Measurements from ENCODE around the gene MICB. TPM values are rescaled to one million over a fixed set of nuclear protein-coding genes. Genes with fewer than 3 reads are reported as not detected.

Gene MICB
- total and polyA plus RNA-seq, 9 of the 15 experiments (the other 6 are each of a cell fraction or from before 2014, with no cell fraction given), result 13.3 to 34.5 (median 19.8) TPM

DNA sequence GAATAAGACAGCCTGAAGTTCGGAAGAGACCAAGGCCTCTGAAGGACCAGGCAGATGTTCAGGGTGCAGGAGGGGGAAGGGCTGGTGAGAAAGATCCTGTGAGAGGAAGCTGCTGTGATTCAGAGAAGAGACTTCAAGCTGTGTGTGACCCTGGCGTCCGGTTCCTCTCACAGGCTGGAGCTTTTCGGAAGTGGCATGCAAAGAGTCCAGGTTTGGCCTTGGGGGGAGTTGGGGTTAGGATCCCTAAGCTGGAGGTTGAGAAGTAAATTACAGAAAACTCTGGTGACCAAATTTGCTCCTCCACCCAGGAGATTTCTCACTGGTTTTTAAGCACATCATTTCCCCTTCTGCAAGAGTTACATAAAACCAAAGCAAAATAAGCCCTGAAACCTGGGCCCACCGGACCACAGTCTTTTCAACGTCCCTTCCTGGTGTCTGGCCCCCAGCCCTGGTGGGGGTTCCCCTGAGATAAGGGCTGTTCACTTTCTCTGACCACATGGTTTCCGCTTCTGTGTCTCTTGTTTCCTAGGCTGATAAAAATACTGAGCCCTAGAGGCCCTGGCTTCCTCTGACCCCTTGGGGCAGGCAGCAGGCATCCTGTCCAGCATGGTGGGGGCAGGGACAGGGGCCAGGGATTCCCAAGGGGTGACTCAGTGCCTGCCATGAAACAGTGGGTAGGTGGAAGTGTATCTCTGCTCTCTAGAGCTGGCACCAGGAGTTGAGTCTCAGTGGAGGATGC is 62.2 kb downstream of the MICB start (continued):
- TF ChIP-seq ETV5 (CRISPR knock-in tag; IDR thresholded peaks at IDR 0.05; ENCODE audit: low read depth) (peak; percentile 73; the same call in 1 of the 2 replicates), ZNF589 (CRISPR knock-in tag; IDR thresholded peaks at IDR 0.05; ENCODE audit: low read depth) (peak; percentile 52; the same call in 1 of the 2 replicates), NFYB (IDR thresholded peaks at IDR 0.05; ENCODE audit: extremely low read depth, insufficient read length) (no peak), TBP (optimal IDR thresholded peaks at IDR 0.05; ENCODE audit: low read depth, low read length) (no peak), ZZZ3 (IDR thresholded peaks at IDR 0.05) (no peak), KDM1A (IDR thresholded peaks at IDR 0.05) (peak; percentile 80 to 82), ZNF3 (CRISPR knock-in tag; IDR thresholded peaks at IDR 0.05) (no peak), ZNF263 (CRISPR knock-in tag; IDR thresholded peaks at IDR 0.05; ENCODE audit: borderline replicate concordance) (no peak), DNMT1 (IDR thresholded peaks at IDR 0.05) (no peak), MTA3 (IDR thresholded peaks at IDR 0.05; ENCODE audit: borderline replicate concordance) (peak; percentile 40; the same call in 1 of the 2 replicates)
- TF ChIP-seq, protein P1, sequence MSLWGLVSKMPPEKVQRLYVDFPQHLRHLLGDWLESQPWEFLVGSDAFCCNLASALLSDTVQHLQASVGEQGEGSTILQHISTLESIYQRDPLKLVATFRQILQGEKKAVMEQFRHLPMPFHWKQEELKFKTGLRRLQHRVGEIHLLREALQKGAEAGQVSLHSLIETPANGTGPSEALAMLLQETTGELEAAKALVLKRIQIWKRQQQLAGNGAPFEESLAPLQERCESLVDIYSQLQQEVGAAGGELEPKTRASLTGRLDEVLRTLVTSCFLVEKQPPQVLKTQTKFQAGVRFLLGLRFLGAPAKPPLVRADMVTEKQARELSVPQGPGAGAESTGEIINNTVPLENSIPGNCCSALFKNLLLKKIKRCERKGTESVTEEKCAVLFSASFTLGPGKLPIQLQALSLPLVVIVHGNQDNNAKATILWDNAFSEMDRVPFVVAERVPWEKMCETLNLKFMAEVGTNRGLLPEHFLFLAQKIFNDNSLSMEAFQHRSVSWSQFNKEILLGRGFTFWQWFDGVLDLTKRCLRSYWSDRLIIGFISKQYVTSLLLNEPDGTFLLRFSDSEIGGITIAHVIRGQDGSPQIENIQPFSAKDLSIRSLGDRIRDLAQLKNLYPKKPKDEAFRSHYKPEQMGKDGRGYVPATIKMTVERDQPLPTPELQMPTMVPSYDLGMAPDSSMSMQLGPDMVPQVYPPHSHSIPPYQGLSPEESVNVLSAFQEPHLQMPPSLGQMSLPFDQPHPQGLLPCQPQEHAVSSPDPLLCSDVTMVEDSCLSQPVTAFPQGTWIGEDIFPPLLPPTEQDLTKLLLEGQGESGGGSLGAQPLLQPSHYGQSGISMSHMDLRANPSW (CRISPR knock-in tag; IDR thresholded peaks at IDR 0.05), result no peak
- TF ChIP-seq, protein P2, sequence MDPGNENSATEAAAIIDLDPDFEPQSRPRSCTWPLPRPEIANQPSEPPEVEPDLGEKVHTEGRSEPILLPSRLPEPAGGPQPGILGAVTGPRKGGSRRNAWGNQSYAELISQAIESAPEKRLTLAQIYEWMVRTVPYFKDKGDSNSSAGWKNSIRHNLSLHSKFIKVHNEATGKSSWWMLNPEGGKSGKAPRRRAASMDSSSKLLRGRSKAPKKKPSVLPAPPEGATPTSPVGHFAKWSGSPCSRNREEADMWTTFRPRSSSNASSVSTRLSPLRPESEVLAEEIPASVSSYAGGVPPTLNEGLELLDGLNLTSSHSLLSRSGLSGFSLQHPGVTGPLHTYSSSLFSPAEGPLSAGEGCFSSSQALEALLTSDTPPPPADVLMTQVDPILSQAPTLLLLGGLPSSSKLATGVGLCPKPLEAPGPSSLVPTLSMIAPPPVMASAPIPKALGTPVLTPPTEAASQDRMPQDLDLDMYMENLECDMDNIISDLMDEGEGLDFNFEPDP (CRISPR knock-in tag; IDR thresholded peaks at IDR 0.05), result no peak
- TF ChIP-seq, protein P3, sequence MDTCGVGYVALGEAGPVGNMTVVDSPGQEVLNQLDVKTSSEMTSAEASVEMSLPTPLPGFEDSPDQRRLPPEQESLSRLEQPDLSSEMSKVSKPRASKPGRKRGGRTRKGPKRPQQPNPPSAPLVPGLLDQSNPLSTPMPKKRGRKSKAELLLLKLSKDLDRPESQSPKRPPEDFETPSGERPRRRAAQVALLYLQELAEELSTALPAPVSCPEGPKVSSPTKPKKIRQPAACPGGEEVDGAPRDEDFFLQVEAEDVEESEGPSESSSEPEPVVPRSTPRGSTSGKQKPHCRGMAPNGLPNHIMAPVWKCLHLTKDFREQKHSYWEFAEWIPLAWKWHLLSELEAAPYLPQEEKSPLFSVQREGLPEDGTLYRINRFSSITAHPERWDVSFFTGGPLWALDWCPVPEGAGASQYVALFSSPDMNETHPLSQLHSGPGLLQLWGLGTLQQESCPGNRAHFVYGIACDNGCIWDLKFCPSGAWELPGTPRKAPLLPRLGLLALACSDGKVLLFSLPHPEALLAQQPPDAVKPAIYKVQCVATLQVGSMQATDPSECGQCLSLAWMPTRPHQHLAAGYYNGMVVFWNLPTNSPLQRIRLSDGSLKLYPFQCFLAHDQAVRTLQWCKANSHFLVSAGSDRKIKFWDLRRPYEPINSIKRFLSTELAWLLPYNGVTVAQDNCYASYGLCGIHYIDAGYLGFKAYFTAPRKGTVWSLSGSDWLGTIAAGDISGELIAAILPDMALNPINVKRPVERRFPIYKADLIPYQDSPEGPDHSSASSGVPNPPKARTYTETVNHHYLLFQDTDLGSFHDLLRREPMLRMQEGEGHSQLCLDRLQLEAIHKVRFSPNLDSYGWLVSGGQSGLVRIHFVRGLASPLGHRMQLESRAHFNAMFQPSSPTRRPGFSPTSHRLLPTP (IDR thresholded peaks at IDR 0.05; ENCODE audit: borderline replicate concordance, extremely low read depth, insufficient read length), result no peak
- TF ChIP-seq, protein P4, sequence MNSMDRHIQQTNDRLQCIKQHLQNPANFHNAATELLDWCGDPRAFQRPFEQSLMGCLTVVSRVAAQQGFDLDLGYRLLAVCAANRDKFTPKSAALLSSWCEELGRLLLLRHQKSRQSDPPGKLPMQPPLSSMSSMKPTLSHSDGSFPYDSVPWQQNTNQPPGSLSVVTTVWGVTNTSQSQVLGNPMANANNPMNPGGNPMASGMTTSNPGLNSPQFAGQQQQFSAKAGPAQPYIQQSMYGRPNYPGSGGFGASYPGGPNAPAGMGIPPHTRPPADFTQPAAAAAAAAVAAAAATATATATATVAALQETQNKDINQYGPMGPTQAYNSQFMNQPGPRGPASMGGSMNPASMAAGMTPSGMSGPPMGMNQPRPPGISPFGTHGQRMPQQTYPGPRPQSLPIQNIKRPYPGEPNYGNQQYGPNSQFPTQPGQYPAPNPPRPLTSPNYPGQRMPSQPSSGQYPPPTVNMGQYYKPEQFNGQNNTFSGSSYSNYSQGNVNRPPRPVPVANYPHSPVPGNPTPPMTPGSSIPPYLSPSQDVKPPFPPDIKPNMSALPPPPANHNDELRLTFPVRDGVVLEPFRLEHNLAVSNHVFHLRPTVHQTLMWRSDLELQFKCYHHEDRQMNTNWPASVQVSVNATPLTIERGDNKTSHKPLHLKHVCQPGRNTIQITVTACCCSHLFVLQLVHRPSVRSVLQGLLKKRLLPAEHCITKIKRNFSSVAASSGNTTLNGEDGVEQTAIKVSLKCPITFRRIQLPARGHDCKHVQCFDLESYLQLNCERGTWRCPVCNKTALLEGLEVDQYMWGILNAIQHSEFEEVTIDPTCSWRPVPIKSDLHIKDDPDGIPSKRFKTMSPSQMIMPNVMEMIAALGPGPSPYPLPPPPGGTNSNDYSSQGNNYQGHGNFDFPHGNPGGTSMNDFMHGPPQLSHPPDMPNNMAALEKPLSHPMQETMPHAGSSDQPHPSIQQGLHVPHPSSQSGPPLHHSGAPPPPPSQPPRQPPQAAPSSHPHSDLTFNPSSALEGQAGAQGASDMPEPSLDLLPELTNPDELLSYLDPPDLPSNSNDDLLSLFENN (IDR thresholded peaks at IDR 0.05; ENCODE audit: low read depth in 2 of 2, low read length in 2 of 2), result 0 out of 4 replicates have a peak, but pooled peaks of 1 of the 2 experiments have one; percentile 47

Data from K562 (cell line).